ENCODE results near the gene GORASP2. TPM values are rescaled to one million over a fixed set of nuclear protein-coding genes. Genes with fewer than 3 reads are reported as not detected.

The GORASP2 gene
- polyA plus RNA-seq, 3 donors = 34.5 to 51.2 (median 46.5) TPM

DNA sequence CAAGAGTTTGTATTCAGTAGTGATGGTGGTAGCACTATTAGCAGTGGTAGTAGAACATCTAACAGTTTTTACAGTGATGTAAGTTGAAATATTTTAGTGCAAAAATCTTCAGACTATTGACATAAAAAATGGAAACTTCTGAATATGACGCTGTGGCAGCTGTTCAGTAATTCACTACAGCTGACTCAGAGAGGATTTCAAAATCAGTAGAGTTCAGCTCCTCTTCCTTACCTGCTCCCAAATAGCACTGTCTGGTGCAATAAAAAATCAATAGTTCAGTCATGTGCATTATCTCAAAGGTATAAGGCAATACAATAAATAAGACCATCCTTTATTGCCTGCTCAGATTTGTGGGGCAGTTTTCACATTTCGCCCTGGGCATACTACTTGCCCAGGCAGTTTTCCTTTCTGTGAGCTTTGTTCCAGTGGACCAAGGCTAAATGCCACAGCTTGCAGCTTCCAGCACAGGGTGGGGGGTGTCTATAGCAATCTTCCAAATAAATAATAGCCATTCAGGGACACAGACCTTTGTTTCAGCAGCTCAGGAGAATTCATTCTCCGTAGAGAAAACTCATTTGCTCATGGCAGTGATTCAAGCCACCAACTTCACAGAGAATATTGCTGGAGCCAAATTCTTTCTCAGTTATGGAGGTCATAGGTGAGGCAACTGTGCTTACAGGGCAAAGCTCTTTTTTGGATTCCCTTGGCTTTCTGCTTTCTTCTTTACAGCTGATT is 33.9 kb upstream of the GORASP2 start:
- 100% methylated on average over 1 of the region's 3 CpGs for WGBS (ENCODE audit: insufficient coverage)
- Mint-ChIP-seq H3K9me3 (peaks cover 0 to 2% (median 0%) of the 10 kb centered on the region in 7 donors), H3K4me1 (no peaks in the 10 kb centered on the region), H3K36me3 (no peaks in the 10 kb centered on the region), H3K4me3 (no peak overlapping the region), H3K27me3 (ENCODE audit: low read depth in 3 of 3) (peaks cover 2 to 5% (median 2%) of the 10 kb centered on the region in 3 donors), H3K27ac (no peak overlapping the region)
- Histone ChIP-seq H3K79me2 (ENCODE audit: insufficient read depth, low read length) (no peaks in the 10 kb centered on the region), H2AFZ (ENCODE audit: insufficient read depth, low read depth, low read length, poor library complexity, severe bottlenecking) (no peak overlapping the region), H3K4me2 (replicated peaks; ENCODE audit: extremely low read depth, low read length, poor library complexity, severe bottlenecking) (no peak overlapping the region), H3K9ac (ENCODE audit: insufficient read depth, low read length, poor library complexity, severe bottlenecking) (no peak overlapping the region), H3K27me3 (ENCODE audit: control insufficient read depth in 2 of 2, insufficient read depth in 2 of 2, low read length in 2 of 2) (no peaks in the 10 kb centered on the region), H3K4me3 (replicated peaks in 1 of 3; ENCODE audit: low read depth in 2 of 3, low read length in 3 of 3) (no peak overlapping the region), H3K4me1 (ENCODE audit: control insufficient read depth in 1 of 2, insufficient read depth in 2 of 2, low read length in 2 of 2) (no peaks in the 10 kb centered on the region), H3K9me3 (replicated peaks in 1 of 2; ENCODE audit: control insufficient read depth in 1 of 2, insufficient read depth in 1 of 2, low read length in 2 of 2) (no peaks in the 10 kb centered on the region), H4K20me1 (ENCODE audit: insufficient read depth, low read length) (no peaks in the 10 kb centered on the region), H3K36me3 (replicated peaks in 1 of 2; ENCODE audit: control insufficient read depth in 1 of 2, insufficient read depth in 2 of 2, low read length in 2 of 2) (no peaks in the 10 kb centered on the region), H3K27ac (ENCODE audit: low read depth in 1 of 2, low read length in 2 of 2) (no peak overlapping the region)
- TF ChIP-seq, protein P1, sequence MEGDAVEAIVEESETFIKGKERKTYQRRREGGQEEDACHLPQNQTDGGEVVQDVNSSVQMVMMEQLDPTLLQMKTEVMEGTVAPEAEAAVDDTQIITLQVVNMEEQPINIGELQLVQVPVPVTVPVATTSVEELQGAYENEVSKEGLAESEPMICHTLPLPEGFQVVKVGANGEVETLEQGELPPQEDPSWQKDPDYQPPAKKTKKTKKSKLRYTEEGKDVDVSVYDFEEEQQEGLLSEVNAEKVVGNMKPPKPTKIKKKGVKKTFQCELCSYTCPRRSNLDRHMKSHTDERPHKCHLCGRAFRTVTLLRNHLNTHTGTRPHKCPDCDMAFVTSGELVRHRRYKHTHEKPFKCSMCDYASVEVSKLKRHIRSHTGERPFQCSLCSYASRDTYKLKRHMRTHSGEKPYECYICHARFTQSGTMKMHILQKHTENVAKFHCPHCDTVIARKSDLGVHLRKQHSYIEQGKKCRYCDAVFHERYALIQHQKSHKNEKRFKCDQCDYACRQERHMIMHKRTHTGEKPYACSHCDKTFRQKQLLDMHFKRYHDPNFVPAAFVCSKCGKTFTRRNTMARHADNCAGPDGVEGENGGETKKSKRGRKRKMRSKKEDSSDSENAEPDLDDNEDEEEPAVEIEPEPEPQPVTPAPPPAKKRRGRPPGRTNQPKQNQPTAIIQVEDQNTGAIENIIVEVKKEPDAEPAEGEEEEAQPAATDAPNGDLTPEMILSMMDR (IDR thresholded peaks at IDR 0.05) = no peak
- no peak for DNase-seq
- intact Hi-C loops (cut with micrococcal nuclease) = no loop called here

DNA sequence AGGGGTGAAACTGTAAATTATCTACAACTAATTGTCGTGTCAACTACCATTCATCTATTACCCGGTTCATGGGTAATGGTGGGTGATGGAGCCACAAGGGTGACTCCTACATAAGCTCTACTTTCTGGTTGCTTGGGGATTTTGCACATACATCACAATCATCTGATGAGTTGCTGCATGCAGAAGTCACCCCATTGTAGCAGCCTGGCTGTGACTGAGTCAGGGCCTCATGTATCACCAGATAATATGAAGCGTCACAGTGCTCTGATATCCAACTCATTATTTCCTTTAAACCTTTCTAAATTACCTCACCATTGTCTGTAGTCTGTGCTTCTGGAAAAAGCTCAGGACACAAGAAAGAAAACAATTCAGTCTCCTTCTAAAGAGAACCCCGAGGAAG is 32.4 kb upstream of the GORASP2 start:
- H3K4me1 Mint-ChIP-seq = no peaks in the 10 kb centered on the region
- TF ChIP-seq, protein P1 (IDR thresholded peaks at IDR 0.05) = no peak
- H3K4me2 ChIP-seq (replicated peaks; ENCODE audit: extremely low read depth, low read length, poor library complexity, severe bottlenecking) = no peak overlapping the region
- H3K36me3 Mint-ChIP-seq = no peaks in the 10 kb centered on the region
- H3K27me3 ChIP-seq (ENCODE audit: control insufficient read depth in 2 of 2, insufficient read depth in 2 of 2, low read length in 2 of 2) = no peaks in the 10 kb centered on the region
- no peak overlapping the region for H2AFZ ChIP-seq (ENCODE audit: insufficient read depth, low read depth, low read length, poor library complexity, severe bottlenecking)
- no peak overlapping the region for H3K9ac ChIP-seq (ENCODE audit: insufficient read depth, low read length, poor library complexity, severe bottlenecking)
- no CpG with 5 or more reads among the region's 4 CpGs for WGBS (ENCODE audit: insufficient coverage)
- no peaks in the 10 kb centered on the region for H3K36me3 ChIP-seq (replicated peaks in 1 of 2; ENCODE audit: control insufficient read depth in 1 of 2, insufficient read depth in 2 of 2, low read length in 2 of 2)
- intact Hi-C loops (cut with micrococcal nuclease) = no loop called here
- no peaks in the 10 kb centered on the region for H4K20me1 ChIP-seq (ENCODE audit: insufficient read depth, low read length)
- peaks cover 0 to 5% (median 0%) of the 10 kb centered on the region in 7 donors for H3K9me3 Mint-ChIP-seq
- H3K4me3 Mint-ChIP-seq = no peak overlapping the region
- peaks cover 2 to 5% (median 2%) of the 10 kb centered on the region in 3 donors for H3K27me3 Mint-ChIP-seq (ENCODE audit: low read depth in 3 of 3)
- no peak for DNase-seq
- H3K9me3 ChIP-seq (replicated peaks in 1 of 2; ENCODE audit: control insufficient read depth in 1 of 2, insufficient read depth in 1 of 2, low read length in 2 of 2) = no peaks in the 10 kb centered on the region
- H3K4me3 ChIP-seq (replicated peaks in 1 of 3; ENCODE audit: low read depth in 2 of 3, low read length in 3 of 3) = no peak overlapping the region
- H3K27ac ChIP-seq (ENCODE audit: low read depth in 1 of 2, low read length in 2 of 2) = no peak overlapping the region
- no peaks in the 10 kb centered on the region for H3K4me1 ChIP-seq (ENCODE audit: control insufficient read depth in 1 of 2, insufficient read depth in 2 of 2, low read length in 2 of 2)
- H3K27ac Mint-ChIP-seq = no peak overlapping the region
- H3K79me2 ChIP-seq (ENCODE audit: insufficient read depth, low read length) = no peaks in the 10 kb centered on the region

All from CD14-positive monocyte (primary cell).